ENCODE data around the gene GRIA3. TPM values are rescaled to one million over a fixed set of nuclear protein-coding genes. Genes with fewer than 3 reads are reported as not detected.

Gene GRIA3
- total and polyA plus RNA-seq, 4 experiments from 2014 or later: not detected

GRCh38 chrX:123190096-123190495 is 6.0 kb downstream of the GRIA3 start:
- intact Hi-C loops (cut with micrococcal nuclease): no loop called here
- ChIA-PET POLR2A (ENCODE audit: partially characterized antibody) (no interaction called here), CTCF (ENCODE audit: partially characterized antibody) (no interaction called here)
- Mint-ChIP-seq H3K4me1 (no peaks in the 10 kb centered on the region), H3K4me3 (no peak overlapping the region), H3K27ac (no peak overlapping the region), H3K36me3 (no peaks in the 10 kb centered on the region), H3K9me3 (peaks cover 0 to 3% (median 0%) of the 10 kb centered on the region in 8 donors), H3K27me3 (peaks cover 0 to 6% of the 10 kb centered on the region in 2 donors)
- no peaks in the 10 kb centered on the region for H3K36me3 ChIP-seq (ENCODE audit: insufficient read depth, low read length)
- DNase-seq: no peak
- H3K27ac ChIP-seq (ENCODE audit: low read depth, low read length): no peak overlapping the region
- H3K27me3 ChIP-seq (ENCODE audit: insufficient read depth, low read length): no peaks in the 10 kb centered on the region
- H3K9me3 ChIP-seq (ENCODE audit: control insufficient read depth in 1 of 2, low read length in 2 of 2): no peaks in the 10 kb centered on the region
- H3K4me3 ChIP-seq (ENCODE audit: low read length in 2 of 2): no peak overlapping the region
- H3K4me1 ChIP-seq (ENCODE audit: insufficient read depth, low read length): no peaks in the 10 kb centered on the region

GRCh38 chrX:123193101-123193500 is 9.0 kb downstream of the GRIA3 start:
- no peak overlapping the region for H3K4me3 ChIP-seq (ENCODE audit: low read length in 2 of 2)
- no peaks in the 10 kb centered on the region for H3K9me3 ChIP-seq (ENCODE audit: control insufficient read depth in 1 of 2, low read length in 2 of 2)
- Mint-ChIP-seq H3K9me3 (peaks cover 0 to 2% (median 0%) of the 10 kb centered on the region in 8 donors), H3K36me3 (no peaks in the 10 kb centered on the region), H3K4me1 (no peaks in the 10 kb centered on the region), H3K27ac (no peak overlapping the region), H3K4me3 (no peak overlapping the region), H3K27me3 (no peaks in the 10 kb centered on the region)
- H3K27me3 ChIP-seq (ENCODE audit: insufficient read depth, low read length): no peaks in the 10 kb centered on the region
- no peaks in the 10 kb centered on the region for H3K36me3 ChIP-seq (ENCODE audit: insufficient read depth, low read length)
- intact Hi-C loops (cut with micrococcal nuclease): no loop called here
- no peaks in the 10 kb centered on the region for H3K4me1 ChIP-seq (ENCODE audit: insufficient read depth, low read length)
- DNase-seq: no peak
- POLR2A ChIA-PET (ENCODE audit: partially characterized antibody): no interaction called here
- CTCF ChIA-PET (ENCODE audit: partially characterized antibody): no interaction called here
- no peak overlapping the region for H3K27ac ChIP-seq (ENCODE audit: low read depth, low read length)

GRCh38 chrX:123199338-123199737 is 15.3 kb downstream of the GRIA3 start:
- Histone ChIP-seq H3K27ac (ENCODE audit: low read depth, low read length) (no peak overlapping the region), H3K36me3 (ENCODE audit: insufficient read depth, low read length) (no peaks in the 10 kb centered on the region), H3K9me3 (ENCODE audit: control insufficient read depth in 1 of 2, low read length in 2 of 2) (no peaks in the 10 kb centered on the region), H3K4me1 (ENCODE audit: insufficient read depth, low read length) (no peaks in the 10 kb centered on the region), H3K27me3 (ENCODE audit: insufficient read depth, low read length) (no peaks in the 10 kb centered on the region), H3K4me3 (ENCODE audit: low read length in 2 of 2) (no peak overlapping the region)
- no peak for DNase-seq
- ChIA-PET POLR2A (ENCODE audit: partially characterized antibody) (no interaction called here), CTCF (ENCODE audit: partially characterized antibody) (no interaction called here)
- no peaks in the 10 kb centered on the region for H3K4me1 Mint-ChIP-seq
- H3K27ac Mint-ChIP-seq: no peak overlapping the region
- no peaks in the 10 kb centered on the region for H3K27me3 Mint-ChIP-seq
- H3K9me3 Mint-ChIP-seq: peaks cover 0 to 6% (median 0%) of the 10 kb centered on the region in 8 donors
- intact Hi-C loops (cut with micrococcal nuclease): no loop called here
- no peak overlapping the region for H3K4me3 Mint-ChIP-seq
- no peaks in the 10 kb centered on the region for H3K36me3 Mint-ChIP-seq

- Mint-ChIP-seq H3K27ac (no peak overlapping the region), H3K27me3 (no peaks in the 10 kb centered on the region), H3K36me3 (no peaks in the 10 kb centered on the region), H3K9me3 (peaks cover 0 to 6% (median 0%) of the 10 kb centered on the region in 8 donors), H3K4me3 (no peak overlapping the region), H3K4me1 (no peaks in the 10 kb centered on the region)
- Histone ChIP-seq H3K9me3 (ENCODE audit: control insufficient read depth in 1 of 2, low read length in 2 of 2) (no peaks in the 10 kb centered on the region), H3K4me1 (ENCODE audit: insufficient read depth, low read length) (no peaks in the 10 kb centered on the region), H3K27me3 (ENCODE audit: insufficient read depth, low read length) (no peaks in the 10 kb centered on the region), H3K36me3 (ENCODE audit: insufficient read depth, low read length) (no peaks in the 10 kb centered on the region), H3K27ac (ENCODE audit: low read depth, low read length) (no peak overlapping the region), H3K4me3 (ENCODE audit: low read length in 2 of 2) (no peak overlapping the region)
- CTCF ChIA-PET (ENCODE audit: partially characterized antibody): no interaction called here
- POLR2A ChIA-PET (ENCODE audit: partially characterized antibody): no interaction called here
- intact Hi-C loops (cut with micrococcal nuclease): no loop called here
- DNase-seq: no peak
Measured at GRCh38 chrX:123201720-123202119, 17.6 kb downstream of the GRIA3 start.

- H3K36me3 Mint-ChIP-seq: no peaks in the 10 kb centered on the region
- no peaks in the 10 kb centered on the region for H3K4me1 ChIP-seq (ENCODE audit: insufficient read depth, low read length)
- no peaks in the 10 kb centered on the region for H3K9me3 ChIP-seq (ENCODE audit: control insufficient read depth in 1 of 2, low read length in 2 of 2)
- DNase-seq: no peak
- no peak overlapping the region for H3K4me3 ChIP-seq (ENCODE audit: low read length in 2 of 2)
- H3K27ac Mint-ChIP-seq: no peak overlapping the region
- no peaks in the 10 kb centered on the region for H3K4me1 Mint-ChIP-seq
- peaks cover 0 to 6% (median 0%) of the 10 kb centered on the region in 8 donors for H3K9me3 Mint-ChIP-seq
- ChIA-PET POLR2A (ENCODE audit: partially characterized antibody) (no interaction called here), CTCF (ENCODE audit: partially characterized antibody) (no interaction called here)
- H3K4me3 Mint-ChIP-seq: no peak overlapping the region
- intact Hi-C loops (cut with micrococcal nuclease): no loop called here
- no peaks in the 10 kb centered on the region for H3K27me3 ChIP-seq (ENCODE audit: insufficient read depth, low read length)
- H3K27ac ChIP-seq (ENCODE audit: low read depth, low read length): no peak overlapping the region
- H3K36me3 ChIP-seq (ENCODE audit: insufficient read depth, low read length): no peaks in the 10 kb centered on the region
- H3K27me3 Mint-ChIP-seq: no peaks in the 10 kb centered on the region
Measured at GRCh38 chrX:123202523-123202922, 18.4 kb downstream of the GRIA3 start.

GRCh38 chrX:123203772-123204171 is 19.7 kb downstream of the GRIA3 start:
- DNase-seq: no peak
- no peak overlapping the region for H3K4me3 Mint-ChIP-seq
- no peaks in the 10 kb centered on the region for H3K36me3 ChIP-seq (ENCODE audit: insufficient read depth, low read length)
- H3K4me3 ChIP-seq (ENCODE audit: low read length in 2 of 2): no peak overlapping the region
- H3K9me3 Mint-ChIP-seq: peaks cover 0 to 6% (median 0%) of the 10 kb centered on the region in 8 donors
- no peaks in the 10 kb centered on the region for H3K4me1 ChIP-seq (ENCODE audit: insufficient read depth, low read length)
- H3K36me3 Mint-ChIP-seq: no peaks in the 10 kb centered on the region
- no peaks in the 10 kb centered on the region for H3K9me3 ChIP-seq (ENCODE audit: control insufficient read depth in 1 of 2, low read length in 2 of 2)
- no peaks in the 10 kb centered on the region for H3K27me3 Mint-ChIP-seq
- H3K27ac Mint-ChIP-seq: no peak overlapping the region
- ChIA-PET CTCF (ENCODE audit: partially characterized antibody) (no interaction called here), POLR2A (ENCODE audit: partially characterized antibody) (no interaction called here)
- no peaks in the 10 kb centered on the region for H3K4me1 Mint-ChIP-seq
- no peak overlapping the region for H3K27ac ChIP-seq (ENCODE audit: low read depth, low read length)
- intact Hi-C loops (cut with micrococcal nuclease): no loop called here
- no peaks in the 10 kb centered on the region for H3K27me3 ChIP-seq (ENCODE audit: insufficient read depth, low read length)

- Mint-ChIP-seq H3K27me3 (no peaks in the 10 kb centered on the region), H3K36me3 (no peaks in the 10 kb centered on the region), H3K4me3 (no peak overlapping the region), H3K9me3 (no peaks in the 10 kb centered on the region), H3K4me1 (no peaks in the 10 kb centered on the region), H3K27ac (no peak overlapping the region)
- DNase-seq: no peak
- no peaks in the 10 kb centered on the region for H3K4me1 ChIP-seq (ENCODE audit: insufficient read depth, low read length)
- no peaks in the 10 kb centered on the region for H3K27me3 ChIP-seq (ENCODE audit: insufficient read depth, low read length)
- H3K36me3 ChIP-seq (ENCODE audit: insufficient read depth, low read length): no peaks in the 10 kb centered on the region
- intact Hi-C loops (cut with micrococcal nuclease): no loop called here
- POLR2A ChIA-PET (ENCODE audit: partially characterized antibody): no interaction called here
- CTCF ChIA-PET (ENCODE audit: partially characterized antibody): no interaction called here
- no peak overlapping the region for H3K27ac ChIP-seq (ENCODE audit: low read depth, low read length)
- H3K9me3 ChIP-seq (ENCODE audit: control insufficient read depth in 1 of 2, low read length in 2 of 2): no peaks in the 10 kb centered on the region
- H3K4me3 ChIP-seq (ENCODE audit: low read length in 2 of 2): no peak overlapping the region
Measured at GRCh38 chrX:123206176-123206575, 22.1 kb downstream of the GRIA3 start.

GRCh38 chrX:123210252-123210651 is 26.2 kb downstream of the GRIA3 start:
- Histone ChIP-seq H3K36me3 (ENCODE audit: insufficient read depth, low read length) (no peaks in the 10 kb centered on the region), H3K9me3 (ENCODE audit: control insufficient read depth in 1 of 2, low read length in 2 of 2) (no peaks in the 10 kb centered on the region), H3K4me3 (ENCODE audit: low read length in 2 of 2) (no peak overlapping the region), H3K4me1 (ENCODE audit: insufficient read depth, low read length) (no peaks in the 10 kb centered on the region), H3K27ac (ENCODE audit: low read depth, low read length) (no peak overlapping the region), H3K27me3 (ENCODE audit: insufficient read depth, low read length) (no peaks in the 10 kb centered on the region)
- ChIA-PET POLR2A (ENCODE audit: partially characterized antibody) (no interaction called here), CTCF (ENCODE audit: partially characterized antibody) (no interaction called here)
- no peaks in the 10 kb centered on the region for H3K27me3 Mint-ChIP-seq
- H3K27ac Mint-ChIP-seq: no peak overlapping the region
- no peak for DNase-seq
- no peak overlapping the region for H3K4me3 Mint-ChIP-seq
- intact Hi-C loops (cut with micrococcal nuclease): no loop called here
- no peaks in the 10 kb centered on the region for H3K36me3 Mint-ChIP-seq
- no peaks in the 10 kb centered on the region for H3K4me1 Mint-ChIP-seq
- no peaks in the 10 kb centered on the region for H3K9me3 Mint-ChIP-seq
